GM18873 (cell line): ENCODE data around the gene NAGPA.

ENCODE experiments used
- ATAC-seq: cut with Tn5 transposase; IDR thresholded peaks from one replicate; pipeline ENCODE4 v1.9.1; 2021; ENCODE audit warnings: mild to moderate bottlenecking, moderate library complexity, moderate number of reproducible peaks; ENCODE audit not compliant: unreplicated experiment, low FRiP score

Gene NAGPA

DNA sequence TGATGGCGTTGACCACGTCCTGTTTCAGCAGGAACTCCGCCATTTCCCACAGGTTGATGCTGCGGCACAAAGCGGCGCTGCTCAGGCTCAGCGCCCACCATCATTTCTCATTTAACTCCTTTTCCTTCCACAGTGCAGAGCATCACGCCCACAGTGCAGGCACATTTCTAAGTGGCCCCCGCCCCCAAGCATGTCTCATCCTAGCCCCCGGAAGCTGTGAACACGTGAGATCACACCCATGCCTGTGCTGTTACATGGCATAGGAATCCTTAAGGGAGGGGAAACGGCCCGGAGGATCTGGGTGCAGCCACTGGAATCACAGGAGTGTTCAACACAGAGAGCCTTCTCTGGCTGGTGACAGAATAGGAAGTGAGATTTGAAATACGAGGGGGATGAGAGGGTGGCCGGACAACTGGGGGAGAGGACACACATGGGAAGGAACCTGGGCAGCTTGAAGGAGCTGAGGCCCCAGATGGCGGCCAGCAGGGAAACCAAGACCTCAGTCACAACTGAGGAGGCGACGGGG lies 4.7 kb downstream of the NAGPA start:
- ATAC-seq = no peak

DNA sequence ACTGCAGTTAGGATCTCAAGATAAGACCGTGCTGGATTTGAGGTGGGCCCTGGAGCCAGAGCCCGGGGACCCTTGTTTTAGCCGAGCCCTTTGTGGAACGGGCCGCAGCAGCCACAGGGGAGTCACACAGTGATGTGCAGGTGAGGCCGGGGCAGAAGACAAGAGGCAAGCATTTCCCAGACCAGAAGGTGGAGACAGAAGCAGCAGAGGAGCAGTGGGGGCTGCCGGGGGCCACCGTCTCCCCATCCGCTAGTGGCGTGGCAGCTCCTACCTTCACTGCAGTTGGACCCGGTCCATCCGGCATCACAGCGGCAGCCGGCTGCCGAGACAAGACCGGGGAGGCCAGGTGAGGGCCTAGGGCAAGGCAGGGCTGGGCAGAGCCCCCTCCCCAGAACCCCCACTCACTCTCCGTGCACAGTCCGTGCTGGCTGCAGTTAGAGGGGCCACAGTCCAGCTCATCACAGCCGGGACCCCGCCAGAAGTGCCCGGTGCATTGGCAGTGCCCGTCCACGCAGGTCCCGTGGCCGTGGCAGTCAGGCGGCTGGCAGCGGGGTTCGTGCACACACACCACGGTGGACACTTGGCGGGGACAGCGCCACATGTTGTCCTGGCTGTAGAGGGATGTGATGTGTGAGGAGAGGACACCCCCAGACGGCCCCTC lies 6.0 kb downstream of the NAGPA start:
- ATAC-seq = no peak

DNA sequence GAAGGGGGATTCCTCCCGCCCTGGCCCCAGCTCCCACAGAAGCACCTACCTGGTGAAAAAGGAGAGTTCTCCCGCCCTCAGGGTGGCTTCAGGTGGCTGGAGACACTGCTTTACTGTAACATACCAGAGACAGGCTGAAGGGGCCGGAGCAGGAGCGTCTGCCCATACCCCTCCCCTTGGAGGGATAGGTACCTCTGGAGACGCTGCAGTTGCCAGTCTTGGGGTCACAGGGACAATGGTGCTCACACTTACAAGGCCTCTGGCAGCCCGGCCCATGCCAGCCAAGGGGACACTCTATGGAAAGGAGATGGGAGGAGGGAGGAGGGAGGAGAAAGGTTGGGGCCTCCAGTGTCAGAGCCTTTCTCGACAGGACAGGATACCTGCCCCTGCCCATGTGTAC lies 6.6 kb downstream of the NAGPA start:
- no peak for ATAC-seq

DNA sequence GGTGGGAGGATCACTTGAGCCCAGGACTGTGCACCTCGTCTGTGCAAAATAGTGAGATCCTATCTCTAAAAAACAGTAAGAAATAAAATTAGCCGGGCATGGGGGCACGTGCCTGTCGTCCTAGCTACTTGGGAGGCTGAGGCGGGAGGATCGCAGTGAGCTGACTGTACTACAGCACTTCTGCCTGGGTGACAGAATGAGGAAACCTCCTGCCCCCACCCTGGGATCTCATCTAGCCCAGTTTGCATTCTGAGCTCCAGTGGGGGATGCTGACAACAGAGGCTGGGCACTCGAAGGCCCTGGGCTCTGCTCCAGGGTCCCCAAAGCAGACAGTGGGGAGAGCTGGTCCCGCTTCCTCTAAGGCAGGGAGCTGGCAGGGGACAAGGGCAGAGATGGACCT lies 7.1 kb downstream of the NAGPA start:
- no peak for ATAC-seq

DNA sequence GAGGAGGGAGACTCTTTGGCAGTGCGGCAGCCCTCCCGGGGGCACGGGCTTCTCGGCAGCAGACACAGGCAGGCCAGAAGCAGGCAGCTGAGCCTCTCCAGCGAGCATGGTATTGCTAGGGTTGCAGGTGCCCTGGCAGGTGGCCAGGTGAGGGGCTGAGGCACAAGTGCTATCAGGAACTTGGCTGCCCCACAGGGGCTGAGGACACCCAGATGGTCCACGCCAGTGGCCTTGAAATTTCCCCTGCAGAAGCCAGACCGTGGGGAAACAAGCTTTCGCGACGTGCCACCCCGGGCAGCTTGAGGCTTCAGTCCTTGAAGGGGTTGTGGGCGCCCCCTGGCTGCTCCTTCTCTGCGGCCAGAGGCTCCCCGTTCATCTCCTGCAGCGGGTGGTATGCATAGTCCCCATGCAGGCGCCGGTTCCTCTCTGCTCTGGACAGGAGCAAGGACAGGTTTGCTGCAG lies 8.5 kb downstream of the NAGPA start:
- no peak for ATAC-seq

DNA sequence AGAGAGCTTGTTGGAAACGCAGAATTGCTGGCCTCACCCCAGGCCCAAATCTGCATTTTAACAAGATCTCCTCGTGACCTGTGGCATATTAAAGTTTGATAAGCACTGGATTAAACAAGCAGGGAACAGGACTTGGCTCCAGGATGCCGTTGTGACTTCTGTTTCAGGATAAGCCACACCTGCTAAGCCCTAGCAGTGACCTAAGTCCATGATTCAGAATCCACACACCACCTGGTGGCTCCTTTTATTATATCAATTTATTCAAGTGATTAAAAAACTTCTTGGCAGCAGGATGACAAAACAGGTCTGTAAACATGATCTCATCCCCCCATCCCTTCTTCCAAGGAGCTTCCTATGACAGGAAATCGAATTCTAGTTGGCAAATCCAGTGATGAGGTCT lies 9.1 kb downstream of the NAGPA start:
- no peak for ATAC-seq

DNA sequence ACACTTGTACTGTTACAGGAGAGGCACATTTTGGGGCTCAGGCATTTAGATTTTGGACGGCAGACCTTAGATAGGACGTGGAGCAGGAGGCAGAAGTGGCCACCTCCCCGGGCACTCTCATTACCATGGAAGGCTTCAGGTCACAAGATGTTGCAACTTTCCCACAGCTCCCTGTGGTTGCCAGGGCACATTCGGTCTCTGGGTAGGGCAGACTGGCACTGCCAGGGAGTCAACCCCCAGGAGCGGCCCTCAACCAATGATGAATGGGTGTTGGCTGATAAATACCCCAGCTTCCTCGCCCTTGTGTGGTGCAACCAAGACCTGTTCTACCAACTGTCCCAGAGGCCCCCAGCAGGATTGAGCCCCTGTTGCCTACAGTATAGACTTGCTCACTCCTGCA lies 11.2 kb downstream of the NAGPA start:
- ATAC-seq = no peak

DNA sequence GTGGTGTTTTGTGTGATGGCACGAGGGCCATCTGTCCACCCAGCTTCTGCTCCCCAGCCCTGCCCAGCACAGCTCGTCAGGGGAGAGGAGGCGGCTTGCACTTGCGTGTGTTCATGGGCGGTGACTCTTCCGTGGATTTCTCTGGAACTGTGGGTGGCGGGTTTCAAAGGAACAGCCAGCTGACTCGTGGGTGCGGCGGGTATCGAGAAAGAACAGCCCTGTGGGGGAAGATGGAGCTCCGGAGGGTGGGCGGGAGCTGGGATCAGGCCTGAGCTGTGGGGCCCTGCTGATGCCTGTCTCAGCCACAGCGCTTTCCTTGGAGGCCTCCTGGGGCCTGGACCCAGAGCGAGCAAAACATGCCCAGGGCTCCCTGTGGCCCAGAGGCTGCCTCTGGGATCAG lies 13.2 kb downstream of the NAGPA start:
- ATAC-seq = no peak

DNA sequence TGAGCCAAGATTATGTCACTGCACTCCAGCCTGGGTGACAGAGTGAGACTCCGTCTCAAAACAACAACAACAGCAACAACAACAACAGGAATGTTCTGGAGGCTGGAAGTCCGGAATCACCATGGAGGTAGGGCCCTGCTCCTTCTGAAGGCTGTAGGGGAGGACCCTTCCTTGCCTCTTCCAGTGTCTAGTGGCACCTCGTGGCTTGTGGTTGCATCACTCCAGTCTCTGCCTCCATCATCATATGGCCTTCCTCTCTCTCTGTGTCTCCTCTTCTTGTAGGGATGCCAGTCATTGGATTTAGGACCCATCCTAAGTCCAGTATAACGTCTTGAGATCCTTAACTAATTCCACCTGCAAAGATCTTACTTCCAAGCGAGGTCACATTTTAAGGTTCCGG lies 14.0 kb downstream of the NAGPA start:
- no peak for ATAC-seq

DNA sequence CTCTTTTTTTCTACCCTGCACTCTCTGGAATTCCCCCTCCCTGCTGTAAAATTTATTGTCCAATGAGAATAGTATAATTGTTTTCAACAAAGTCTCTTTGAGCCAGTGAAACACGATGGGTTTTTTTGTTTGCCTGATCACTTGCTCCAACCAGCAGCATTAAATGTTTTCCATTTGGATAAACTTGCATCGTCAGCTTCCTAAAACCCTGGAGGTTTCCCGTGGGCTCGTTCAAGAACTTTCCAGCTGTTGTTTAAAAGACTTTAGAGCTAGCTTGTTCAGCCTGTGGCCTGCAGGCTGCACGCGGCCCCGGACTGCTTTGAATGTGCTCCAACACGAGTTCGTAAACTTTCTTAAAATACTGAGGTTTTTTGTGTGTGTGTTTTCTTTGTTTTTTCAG lies 14.9 kb downstream of the NAGPA start:
- no peak for ATAC-seq

DNA sequence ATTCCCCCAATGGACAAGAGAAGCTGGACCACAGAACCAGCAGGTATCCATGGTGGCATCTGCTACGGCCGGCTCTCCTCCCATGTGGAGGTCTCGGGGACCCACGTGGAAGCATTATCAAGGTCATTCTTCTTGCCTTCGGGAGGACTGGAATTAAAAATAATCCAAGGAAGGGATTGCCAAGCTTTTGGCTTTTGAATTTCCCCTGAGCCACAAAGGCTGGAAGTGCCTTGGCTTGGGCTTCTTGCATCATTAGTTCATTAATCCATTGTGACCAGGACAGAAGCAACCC lies 16.1 kb downstream of the NAGPA start:
- no peak for ATAC-seq

DNA sequence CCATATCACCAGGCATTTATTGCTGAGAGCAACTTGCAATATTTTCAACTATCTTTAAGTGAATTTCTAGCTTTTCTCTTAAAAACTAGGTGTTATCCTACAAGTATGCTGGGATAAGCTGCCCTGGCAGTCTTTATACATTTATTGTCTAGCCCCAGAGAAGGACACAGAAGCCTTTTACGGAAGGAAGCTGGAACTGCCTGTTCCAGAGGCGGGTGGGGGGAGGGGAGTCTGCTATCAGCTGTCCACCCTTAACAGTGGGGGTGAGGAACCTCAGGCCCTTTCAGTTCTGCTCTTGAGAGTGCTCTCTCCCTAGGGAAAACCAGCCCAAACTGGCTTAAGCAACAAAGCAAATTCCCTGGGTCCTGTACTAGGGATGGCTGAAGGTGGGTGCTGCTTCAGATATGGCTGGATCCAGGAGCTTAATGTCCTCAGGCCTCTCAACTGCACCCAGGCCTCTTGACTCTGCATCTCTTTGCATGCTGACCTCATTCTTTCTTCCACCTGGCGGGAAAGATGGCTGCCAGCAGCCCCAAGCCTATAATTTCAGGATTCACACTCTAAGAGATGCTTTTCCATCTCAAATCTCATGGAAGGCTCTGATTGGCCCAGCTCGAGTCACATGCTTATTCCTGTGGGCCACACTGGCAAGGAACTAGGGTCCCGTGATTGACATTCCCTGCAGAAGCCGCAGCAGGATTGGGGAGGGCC lies 16.6 kb downstream of the NAGPA start:
- no peak for ATAC-seq

DNA sequence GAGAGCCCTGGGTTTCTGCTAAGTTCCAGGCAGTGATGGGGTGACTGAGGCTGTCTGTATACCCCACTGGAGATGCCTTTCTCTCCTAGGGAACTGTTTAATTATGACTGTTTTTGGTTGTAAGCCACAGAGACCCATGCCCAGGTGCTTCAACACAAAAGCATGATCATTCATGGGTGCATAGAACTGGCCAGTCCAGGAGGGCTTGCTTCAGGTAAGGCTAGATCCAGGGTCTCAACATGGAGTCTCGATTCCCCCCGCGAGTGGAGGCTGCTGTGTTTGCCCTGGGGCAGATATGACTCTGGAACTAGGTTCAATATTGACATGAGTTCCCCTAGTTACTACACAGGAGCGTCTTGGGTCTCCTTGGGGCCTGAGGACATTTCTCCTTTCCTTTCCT lies 17.8 kb downstream of the NAGPA start:
- ATAC-seq = no peak

DNA sequence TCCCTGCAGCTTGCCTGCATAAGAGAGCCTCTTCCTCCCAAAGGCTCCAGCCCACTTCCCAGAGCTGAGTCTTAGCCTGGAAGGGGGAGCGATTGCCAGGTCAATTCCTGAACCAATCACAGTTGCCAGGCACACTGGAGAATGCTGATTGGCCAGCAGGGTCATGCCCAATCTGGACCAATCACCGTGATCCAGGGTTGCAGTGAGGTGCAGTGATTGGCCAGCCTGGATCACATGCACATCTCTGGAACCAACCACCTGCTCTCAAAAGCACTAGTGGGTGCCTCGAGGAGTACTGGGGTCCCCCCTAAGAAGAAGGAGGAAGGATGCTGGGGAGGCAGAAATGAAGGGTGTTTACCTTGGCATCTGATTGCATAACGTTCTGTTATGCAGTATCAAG lies 18.4 kb downstream of the NAGPA start:
- ATAC-seq = no peak

DNA sequence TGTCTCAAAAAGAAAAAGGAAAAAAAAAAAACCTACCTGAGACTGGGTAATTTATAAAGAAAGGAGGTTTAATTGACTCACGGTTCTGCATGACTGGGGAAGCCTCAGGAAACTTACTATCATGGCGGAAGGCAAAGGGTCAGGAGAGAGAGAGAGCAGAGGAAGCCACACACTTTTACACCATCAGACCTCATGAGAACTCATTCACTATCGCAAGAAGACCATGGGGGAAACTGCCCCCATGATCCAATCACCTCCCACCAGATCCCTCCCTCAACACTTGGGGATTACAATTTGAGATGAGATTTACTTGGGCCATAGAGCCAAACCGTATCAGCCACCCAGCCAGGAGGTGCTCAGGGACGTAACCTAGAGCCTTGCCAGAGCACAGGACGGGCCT lies 20.8 kb downstream of the NAGPA start:
- ATAC-seq = no peak

DNA sequence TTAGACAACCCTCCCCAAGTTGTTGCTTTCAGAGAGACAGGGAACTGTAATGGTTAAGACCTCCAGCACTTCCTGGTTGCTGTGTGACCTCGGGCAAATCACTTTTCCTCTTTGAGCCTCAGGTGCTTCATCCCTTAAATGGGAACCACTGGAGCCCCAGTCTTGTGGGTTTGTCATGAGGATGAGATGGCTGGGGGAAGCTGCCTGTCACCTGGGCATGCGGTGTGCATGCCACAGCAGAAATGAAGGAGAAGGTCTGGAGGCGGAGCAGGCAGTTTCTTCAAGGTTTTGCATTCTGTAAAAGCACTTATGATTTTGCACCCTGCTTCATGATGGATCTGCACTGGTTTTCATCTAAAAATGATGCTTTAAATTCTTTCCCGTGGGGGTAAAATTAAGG lies 22.1 kb downstream of the NAGPA start:
- no peak for ATAC-seq

DNA sequence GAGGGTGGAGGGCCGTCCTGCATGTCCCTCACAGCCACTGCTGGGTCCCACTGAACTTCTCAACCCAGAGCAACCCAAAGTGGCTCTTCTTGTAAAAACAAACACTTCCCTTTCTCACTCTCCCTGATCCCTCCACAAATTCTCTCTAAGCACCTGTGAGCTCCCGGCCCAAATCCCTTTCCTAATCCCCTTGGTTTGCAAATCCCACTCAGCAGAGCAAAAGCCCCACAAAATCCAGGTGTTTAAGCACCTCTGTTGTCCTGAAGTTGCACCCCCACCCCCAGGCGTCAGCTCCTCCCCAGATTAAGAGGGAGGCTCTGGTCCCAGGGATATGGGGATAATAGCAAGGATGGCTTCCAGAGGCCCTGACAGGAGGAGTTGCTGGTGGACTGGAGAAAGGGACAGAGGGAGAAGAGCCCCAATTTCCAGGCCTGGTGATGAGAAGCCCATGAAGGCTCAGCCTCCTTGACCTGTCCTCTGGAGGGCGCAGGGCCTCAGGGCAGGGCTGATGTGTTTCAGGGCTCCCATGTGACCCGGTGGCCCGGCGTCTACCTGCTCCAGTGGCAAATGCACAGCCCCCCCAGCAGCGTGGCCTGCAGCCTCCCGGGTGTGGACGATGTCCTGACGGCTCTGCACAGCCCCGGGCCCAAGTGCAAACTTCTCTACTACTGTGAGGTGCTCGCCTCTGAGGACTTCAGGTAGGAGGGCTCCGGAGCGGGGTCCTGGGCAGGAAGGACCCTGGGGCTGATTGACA lies 23.0 kb downstream of the NAGPA start:
- ATAC-seq = no peak

DNA sequence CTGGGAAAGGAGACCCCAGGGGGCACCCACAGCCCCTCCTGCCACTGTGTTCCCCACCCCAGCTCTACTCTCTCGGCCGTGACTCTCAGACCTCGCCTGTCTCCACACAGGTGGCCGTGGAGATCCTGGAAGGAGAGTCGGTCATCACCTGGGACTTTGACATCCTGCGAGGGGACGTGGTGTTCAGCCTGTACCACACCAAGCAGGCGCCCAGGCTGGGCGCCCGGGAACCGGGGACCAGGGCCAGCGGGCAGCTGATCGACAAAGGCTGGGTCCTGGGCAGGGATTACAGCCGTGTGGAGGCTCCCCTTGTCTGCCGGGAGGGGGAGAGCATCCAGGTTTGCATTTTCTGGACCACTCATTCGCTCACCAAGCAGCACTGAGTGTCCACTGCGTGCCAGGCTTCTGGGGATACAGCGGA lies 25.4 kb downstream of the NAGPA start:
- ATAC-seq = no peak

DNA sequence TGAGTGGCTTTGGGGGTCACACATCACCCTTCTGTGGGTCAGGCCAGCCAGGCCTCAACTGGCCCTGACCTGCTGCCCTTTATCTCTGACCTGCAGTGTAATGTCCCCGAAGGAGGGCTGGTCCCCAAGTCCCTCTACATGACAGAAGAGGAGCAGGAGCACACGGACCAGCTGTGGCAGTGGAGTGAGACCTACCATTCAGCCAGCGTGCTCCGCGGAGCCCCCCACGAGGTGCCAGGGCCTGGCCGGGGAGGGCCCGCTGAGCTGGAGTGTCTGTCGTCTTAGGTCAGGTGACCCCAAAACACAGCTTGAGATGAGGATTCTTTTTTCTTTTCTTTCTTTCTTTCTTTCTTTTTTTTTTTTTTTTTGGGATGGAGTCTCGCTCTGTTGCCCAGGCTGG lies 26.5 kb downstream of the NAGPA start:
- ATAC-seq = no peak

DNA sequence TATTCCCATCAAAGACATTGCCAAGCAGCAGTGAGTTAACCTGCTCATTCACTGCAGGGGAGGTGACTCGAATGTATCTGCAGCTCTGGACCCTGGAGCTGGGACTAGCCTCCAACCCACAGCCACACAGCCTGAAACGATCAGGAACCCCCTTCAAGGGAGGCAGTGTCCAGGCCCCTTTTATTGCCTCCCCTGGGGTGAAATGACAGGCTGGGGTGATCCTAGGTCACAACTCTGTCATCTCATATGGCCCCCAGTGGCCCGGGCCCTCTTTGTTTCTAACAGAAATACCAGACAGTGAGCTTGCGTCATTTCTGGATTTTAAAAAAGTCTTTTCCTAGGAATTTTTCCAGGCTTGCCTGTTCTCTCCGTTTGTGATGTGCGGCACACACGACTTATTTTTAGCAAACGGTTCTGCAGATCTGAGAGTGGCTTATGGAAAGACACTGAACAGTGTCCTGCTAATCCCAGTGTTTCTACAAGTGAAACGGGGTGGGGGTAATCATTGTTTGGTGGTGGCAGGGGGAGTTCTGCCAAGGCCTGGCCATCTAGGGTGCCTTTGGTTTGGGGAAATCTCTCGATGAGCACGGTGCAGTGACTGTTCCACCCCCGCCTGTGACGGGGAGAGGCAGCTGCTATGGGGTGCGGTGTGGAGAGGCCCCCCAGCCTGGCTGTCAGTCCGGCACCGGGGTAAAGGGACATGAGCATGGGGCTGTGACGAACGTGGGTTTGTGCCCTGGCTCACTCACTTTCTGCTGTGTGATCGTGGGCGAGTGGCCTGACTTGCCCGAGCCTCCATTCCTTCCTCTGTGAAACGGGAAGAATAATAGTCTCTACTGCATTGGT lies 27.2 kb downstream of the NAGPA start:
- ATAC-seq = no peak

DNA sequence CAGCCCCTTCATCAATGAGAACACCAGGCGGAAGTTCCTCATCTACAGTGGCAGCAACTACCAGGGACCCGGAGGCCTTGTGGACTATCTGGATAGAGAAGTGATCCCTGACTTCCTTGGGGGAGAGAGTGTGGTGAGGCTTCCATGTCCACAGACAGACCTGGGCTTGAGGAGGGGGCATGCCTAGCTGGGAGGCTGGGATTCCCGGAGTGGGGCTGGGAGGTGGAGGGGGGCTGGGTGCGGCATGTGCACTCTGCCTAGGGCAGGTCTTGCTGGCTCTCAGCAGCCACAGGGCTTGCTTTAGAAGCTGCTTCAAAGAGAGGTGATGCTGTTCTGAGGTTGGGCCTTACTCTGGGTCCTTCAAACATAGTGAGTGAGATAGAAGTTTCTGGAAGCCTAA lies 27.8 kb downstream of the NAGPA start:
- ATAC-seq = no peak
